H4 (cell line): ENCODE results near the gene GAR1. TPM values are rescaled to one million over a fixed set of nuclear protein-coding genes. Genes with fewer than 3 reads are reported as not detected.
A peak's percentile ranks its signal among the peaks of the same experiment; 100 is the strongest.
"Not testable (repeated sequence)": the region's sequence is repeated elsewhere in the genome, so short reads cannot be mapped to it uniquely, and the experiment has no call there.

Experiments used
- DNase-seq: peaks from one replicate; pipeline ENCODE4 v3.0.0-alpha.2; 2015; ENCODE audit warnings: low spot score
- total RNA-seq: library from RNA; depleted of rRNA; stranded (reverse); fragments of >200 nt; shearing (Covaris generic); gene quantifications from 2 replicates; pipeline ENCODE4 v1.2.3, GENCODE V29; 2014; rRNA removed

GAR1 gene
- total RNA-seq, 1 experiment from 2014 or later, result 13.7 TPM

- DNase-seq, result no peak
These were observed 31.0 kb downstream of the GAR1 start for GRCh38 chr4:109846395-109847098.

DNA sequence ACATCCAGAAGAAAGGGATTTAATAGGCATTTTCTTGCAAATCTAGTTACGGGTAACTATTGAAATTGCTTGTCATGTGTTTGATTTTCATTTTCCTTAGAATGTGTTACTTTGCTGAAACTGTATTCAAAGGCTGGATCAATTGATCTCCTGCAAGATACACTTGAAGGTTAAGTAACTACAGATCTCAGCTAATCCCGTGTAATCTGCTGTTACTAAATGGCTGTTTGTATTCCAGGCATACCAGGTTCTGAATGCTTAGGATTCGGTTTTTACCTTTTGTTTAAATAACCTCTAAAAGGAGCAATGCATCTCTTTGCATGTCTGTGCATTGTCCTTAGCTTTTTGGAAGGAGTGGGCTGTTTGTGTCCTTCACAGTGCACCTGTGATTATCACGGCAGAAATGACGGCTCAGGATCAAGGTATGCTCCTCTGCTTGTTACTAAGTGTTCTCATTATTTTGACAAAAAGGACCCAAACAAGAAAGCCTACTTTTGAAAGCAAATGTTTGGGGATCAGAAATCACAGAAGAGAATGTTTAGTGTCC, 32.4 kb downstream of the GAR1 start, which contains the start of gene LRIT3:
Gene LRIT3 (plus strand): TSS at position 212 of the 547 bp plus-strand sequence. CDS start 95 bp downstream, at position 307.
- DNase-seq, result no peak

GRCh38 chr4:109848501-109848900, 32.9 kb downstream of the GAR1 start:
- DNase-seq, result no peak

DNA sequence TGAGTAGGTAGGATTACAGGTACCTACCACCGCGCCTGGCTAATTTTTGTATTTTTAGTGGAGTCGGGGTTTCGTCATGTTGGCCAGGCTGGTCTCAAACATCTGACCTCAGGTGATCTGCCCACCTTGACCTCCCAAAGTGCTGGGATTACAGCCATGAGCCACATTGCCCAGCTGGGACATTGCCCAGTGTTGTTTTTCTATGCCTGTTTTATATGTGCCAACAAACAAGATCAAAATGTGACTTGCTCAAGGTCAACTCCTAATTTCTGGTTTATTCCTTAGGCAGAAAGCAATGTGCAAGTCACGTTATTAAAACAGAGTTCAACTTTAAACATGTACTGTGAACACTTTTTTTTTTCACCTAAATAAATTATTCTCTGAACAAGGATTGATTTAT, 35.0 kb downstream of the GAR1 start:
- no peak for DNase-seq

DNA sequence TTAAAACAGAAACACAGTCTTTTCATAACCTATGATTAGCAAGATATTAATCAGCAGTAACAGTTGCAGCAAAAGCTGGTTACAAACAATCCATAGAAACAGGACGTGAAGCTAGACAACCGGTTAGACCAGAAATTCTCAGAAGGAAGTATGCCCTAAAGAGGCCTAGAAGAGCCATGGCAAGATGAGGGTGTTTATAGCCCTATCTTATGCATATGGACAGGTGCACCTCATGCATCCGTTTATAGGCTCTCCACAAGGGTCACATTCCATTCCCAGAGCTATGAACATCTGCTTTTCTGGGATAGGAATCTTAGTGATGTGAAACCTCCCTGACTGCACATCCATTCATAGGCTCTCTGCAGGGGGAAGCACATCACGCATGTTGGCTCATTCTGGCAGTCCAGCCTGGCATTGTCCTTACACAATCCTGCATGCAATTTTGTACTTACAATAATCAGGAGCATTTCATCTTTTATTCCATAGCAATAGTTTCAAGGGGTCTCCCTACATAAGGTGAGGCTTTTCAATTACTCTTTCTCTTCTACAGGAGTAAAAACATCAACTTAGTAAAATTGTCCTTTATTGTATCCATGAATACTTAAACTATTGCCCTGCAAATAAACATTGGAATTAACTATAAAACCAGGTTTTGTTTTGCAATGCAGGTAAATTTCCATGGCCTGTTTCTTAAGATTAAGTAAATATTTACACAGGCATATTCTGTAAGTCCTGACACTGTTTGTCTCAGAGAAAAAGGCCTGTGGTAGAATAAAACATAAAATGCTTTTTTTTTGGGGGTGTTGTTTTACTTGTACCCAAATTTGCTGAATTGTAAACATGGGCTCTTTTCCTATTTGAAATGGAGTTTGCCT, 44.1 kb downstream of the GAR1 start:
- not testable (repeated sequence) for DNase-seq

- no peak for DNase-seq
These were observed 45.7 kb downstream of the GAR1 start for GRCh38 chr4:109861271-109861670.

DNA sequence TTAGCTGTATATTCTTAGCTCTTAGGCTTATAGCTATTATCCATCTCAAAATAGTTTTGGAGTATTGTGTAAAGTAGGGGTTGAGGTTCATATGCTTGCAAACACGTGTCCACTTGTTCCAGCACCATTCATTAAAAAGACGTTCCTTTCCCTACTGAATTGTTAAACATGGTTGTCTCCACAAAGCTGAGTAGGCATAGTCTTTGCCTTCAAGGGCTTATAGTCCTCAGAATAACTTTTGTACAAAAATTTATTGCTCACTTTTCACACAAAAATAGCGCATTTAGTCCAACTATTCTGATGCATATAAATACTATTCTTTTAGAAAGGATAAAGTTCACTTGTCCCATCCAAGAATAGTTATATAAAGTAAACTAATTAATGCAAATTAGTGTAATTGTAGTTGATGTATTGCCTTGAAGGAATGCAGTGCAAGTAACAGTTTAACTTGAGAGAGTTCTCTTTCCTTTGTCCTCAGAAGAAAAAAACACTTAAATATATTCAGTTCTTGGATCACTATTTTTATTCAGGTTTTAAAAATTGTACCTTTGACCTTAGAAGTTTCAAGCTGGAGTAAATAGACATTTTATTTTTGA, 46.5 kb downstream of the GAR1 start:
- no peak for DNase-seq

DNA sequence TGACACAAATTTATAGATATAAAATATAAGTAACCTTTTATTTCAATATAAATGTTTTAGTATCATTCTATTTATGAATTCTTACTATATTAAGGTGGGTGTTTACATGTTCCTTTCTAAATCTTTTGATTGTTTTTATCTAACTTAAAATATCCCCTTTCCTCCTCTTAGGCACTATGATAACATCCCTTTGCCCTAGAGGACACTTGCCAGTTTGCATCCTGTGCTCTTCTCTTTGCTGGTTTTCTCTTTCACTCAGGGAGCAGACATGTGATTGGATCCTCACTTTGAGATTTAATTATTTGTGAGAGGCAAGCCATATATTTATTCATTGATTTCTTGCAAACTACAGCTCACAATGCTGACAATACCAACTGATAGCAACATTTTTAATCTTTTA, 48.6 kb downstream of the GAR1 start:
- no peak for DNase-seq

GRCh38 chr4:109870061-109870460, 54.5 kb downstream of the GAR1 start:
- no peak for DNase-seq

DNA sequence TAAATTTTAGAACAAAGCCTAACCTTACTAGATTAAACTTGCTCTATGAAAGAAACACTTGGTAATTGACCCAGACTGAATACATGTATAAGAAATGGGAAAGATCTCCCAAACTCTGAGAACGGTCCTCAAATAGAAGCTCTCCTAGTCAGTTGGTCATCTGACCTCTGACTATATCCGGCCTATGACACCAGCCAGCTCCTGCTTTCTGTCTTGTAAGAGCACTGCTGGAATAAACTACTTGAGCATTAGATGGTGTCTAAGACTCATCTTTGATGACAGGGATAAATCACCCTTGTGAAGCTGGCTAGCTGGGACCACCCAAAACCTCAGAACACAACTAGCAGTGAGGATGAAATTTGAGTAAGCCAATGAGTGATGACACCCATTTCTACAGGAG, 56.5 kb downstream of the GAR1 start:
- no peak for DNase-seq

- DNase-seq, result no peak
These were observed 57.5 kb downstream of the GAR1 start for GRCh38 chr4:109872950-109873656.

GRCh38 chr4:109873791-109874514, 58.4 kb downstream of the GAR1 start:
- peak; percentile 14 for DNase-seq

Other genes with a start within 250 kb of the GAR1 start
- gene CASP6, start 112.3 kb upstream of the GAR1 start, total RNA-seq, result 54.9 and 69.8 TPM in 2 replicates
- gene PLA2G12A, start 85.7 kb upstream of the GAR1 start, total RNA-seq, result 38.0 and 89.1 TPM in 2 replicates
- 202 and 206 TPM in 2 replicates for gene CFI, start 13.8 kb upstream of the GAR1 start, total RNA-seq
- gene RRH, start 12.2 kb downstream of the GAR1 start, total RNA-seq, result not detected in 2 replicates
- not detected in 2 replicates for gene LRIT3, start 32.3 kb downstream of the GAR1 start, total RNA-seq
- 10.3 and 11.8 TPM in 2 replicates for gene EGF, start 97.1 kb downstream of the GAR1 start, total RNA-seq